ENCODE data around the gene ACTR6.

GRCh38 chr12:100159391-100160104, 41.1 kb upstream of the ACTR6 start:
- no peak for TF ChIP-seq CREB5 (CRISPR knock-in tag; IDR thresholded peaks at IDR 0.05; ENCODE audit: low read depth)
- TF ChIP-seq CSDC2 (CRISPR knock-in tag; IDR thresholded peaks at IDR 0.05), result no peak
- TF ChIP-seq ZNF8 (CRISPR knock-in tag; IDR thresholded peaks at IDR 0.05), result no peak
- TF ChIP-seq RARB (CRISPR knock-in tag; IDR thresholded peaks at IDR 0.05), result no peak
- no peak for TF ChIP-seq BACH2 (CRISPR knock-in tag; IDR thresholded peaks at IDR 0.05; ENCODE audit: borderline replicate concordance)
- TF ChIP-seq PATZ1 (CRISPR knock-in tag; IDR thresholded peaks at IDR 0.05; ENCODE audit: borderline replicate concordance), result no peak
